Measurements from ENCODE around the gene B4GALT1. TPM values are rescaled to one million over a fixed set of nuclear protein-coding genes. Genes with fewer than 3 reads are reported as not detected.

B4GALT1 gene
- total RNA-seq, 2 experiments from 2014 or later = 12.8 to 38.7 TPM

DNA sequence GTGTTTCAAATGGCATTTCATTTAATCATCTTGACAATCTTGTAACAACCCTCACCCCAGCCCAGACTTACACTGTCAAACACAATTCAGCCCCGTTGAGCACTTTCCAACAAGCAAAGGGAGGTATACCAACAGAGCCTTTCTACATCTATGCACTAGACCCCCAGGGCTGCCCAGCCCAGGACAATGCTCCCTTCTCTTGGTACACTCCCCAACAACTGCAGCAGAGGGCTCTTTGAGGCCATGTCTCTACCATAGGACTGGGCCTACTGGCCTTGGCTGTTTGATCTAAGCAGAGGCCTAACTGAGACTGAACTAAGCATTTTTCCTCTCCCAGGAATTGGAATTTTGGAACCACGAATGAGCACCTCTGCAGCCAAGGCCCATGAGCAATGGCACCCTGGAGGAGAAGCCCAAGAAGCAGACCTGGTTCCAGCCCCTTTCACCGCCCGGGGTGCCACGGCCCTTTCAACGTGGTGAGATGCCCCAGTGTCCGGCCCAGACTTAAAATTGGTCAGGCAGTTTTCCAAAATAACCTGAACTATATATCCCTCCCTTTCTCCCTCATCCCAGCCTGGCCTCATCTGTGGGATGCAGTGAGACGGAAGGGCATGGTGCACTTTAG lies 43.6 kb downstream of the B4GALT1 start:
- CTCF ChIA-PET (ENCODE audit: unreplicated experiment) = no interaction called here
- peaks cover 28% of the 10 kb centered on the region for H3K36me3 ChIP-seq (ENCODE audit: insufficient read depth, low read length)

DNA sequence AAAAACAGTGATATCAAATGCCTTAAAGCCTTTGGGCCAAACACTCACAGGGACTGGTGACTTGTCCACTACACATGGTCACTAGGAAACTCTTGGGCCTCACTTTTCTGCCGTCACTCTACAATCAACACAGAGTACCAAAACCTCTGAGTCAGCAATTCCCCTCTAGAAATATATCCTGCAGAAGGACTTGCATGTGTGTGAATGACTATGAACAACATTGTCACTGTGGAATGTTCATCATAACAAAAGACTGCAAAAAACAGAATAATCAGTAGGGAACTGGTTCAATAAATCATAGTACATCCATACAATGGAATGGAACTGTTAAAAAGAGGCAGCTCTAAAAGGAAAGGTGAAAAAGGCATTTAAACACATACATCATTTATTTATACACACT lies 46.5 kb downstream of the B4GALT1 start:
- H3K9me2 ChIP-seq (ENCODE audit: insufficient read depth, low read length) = no peaks in the 10 kb centered on the region
- intact Hi-C loops (cut with micrococcal nuclease; ENCODE audit: unreplicated experiment) = no loop called here
- no peak overlapping the region for H3K27ac ChIP-seq (ENCODE audit: low read depth, low read length, poor library complexity, severe bottlenecking)
- H3K36me3 ChIP-seq (ENCODE audit: insufficient read depth, low read length) = peaks cover 14% of the 10 kb centered on the region; the same call in 1 of the 2 replicates
- CTCF ChIA-PET (ENCODE audit: unreplicated experiment) = interaction anchor here (1.6 kb wide), 1 partner anchor 9 kb away, joined by 4 read pairs; no protein-coding TSS in a partner anchor
- no TSS peak for BruUV-seq (replicated peaks)
- H3K4me2 ChIP-seq (ENCODE audit: low read length) = no peak overlapping the region
- H3K4me1 ChIP-seq (ENCODE audit: insufficient read depth, low read length, poor library complexity, severe bottlenecking) = peaks cover 18% of the 10 kb centered on the region
- no peak overlapping the region for H3K4me3 ChIP-seq (ENCODE audit: low read depth, low read length, poor library complexity, severe bottlenecking)
- TF ChIP-seq, protein P1, sequence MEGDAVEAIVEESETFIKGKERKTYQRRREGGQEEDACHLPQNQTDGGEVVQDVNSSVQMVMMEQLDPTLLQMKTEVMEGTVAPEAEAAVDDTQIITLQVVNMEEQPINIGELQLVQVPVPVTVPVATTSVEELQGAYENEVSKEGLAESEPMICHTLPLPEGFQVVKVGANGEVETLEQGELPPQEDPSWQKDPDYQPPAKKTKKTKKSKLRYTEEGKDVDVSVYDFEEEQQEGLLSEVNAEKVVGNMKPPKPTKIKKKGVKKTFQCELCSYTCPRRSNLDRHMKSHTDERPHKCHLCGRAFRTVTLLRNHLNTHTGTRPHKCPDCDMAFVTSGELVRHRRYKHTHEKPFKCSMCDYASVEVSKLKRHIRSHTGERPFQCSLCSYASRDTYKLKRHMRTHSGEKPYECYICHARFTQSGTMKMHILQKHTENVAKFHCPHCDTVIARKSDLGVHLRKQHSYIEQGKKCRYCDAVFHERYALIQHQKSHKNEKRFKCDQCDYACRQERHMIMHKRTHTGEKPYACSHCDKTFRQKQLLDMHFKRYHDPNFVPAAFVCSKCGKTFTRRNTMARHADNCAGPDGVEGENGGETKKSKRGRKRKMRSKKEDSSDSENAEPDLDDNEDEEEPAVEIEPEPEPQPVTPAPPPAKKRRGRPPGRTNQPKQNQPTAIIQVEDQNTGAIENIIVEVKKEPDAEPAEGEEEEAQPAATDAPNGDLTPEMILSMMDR (conservative IDR thresholded peaks at IDR 0.05; ENCODE audit: low read length) = no peak
- TF ChIP-seq EZH2phosphoT487 (IDR thresholded peaks at IDR 0.05; ENCODE audit: borderline replicate concordance, low read depth, low read length) = no peak
- no peaks in the 10 kb centered on the region for H4K20me1 ChIP-seq (ENCODE audit: insufficient read depth, low read length)
- H2AFZ ChIP-seq (ENCODE audit: low read length) = no peak overlapping the region
- no peak for DNase-seq (ENCODE audit: low spot score)
- H3K9me3 ChIP-seq (ENCODE audit: low read length) = no peaks in the 10 kb centered on the region
- H3K79me2 ChIP-seq (ENCODE audit: insufficient read depth, low read depth, low read length) = no peaks in the 10 kb centered on the region
- POLR2A ChIA-PET = interaction anchor here (2.0 kb wide), 1 partner anchor 40 kb away, joined by 5 read pairs; no protein-coding TSS in a partner anchor

More for the DNA sequence above, 43.6 kb downstream of the B4GALT1 start:
- intact Hi-C loops (cut with micrococcal nuclease; ENCODE audit: unreplicated experiment) = no loop called here
- Histone ChIP-seq H3K79me2 (ENCODE audit: insufficient read depth, low read depth, low read length) (no peaks in the 10 kb centered on the region), H3K9me2 (ENCODE audit: insufficient read depth, low read length) (no peaks in the 10 kb centered on the region), H3K27ac (ENCODE audit: low read depth, low read length, poor library complexity, severe bottlenecking) (no peak overlapping the region), H2AFZ (ENCODE audit: low read length) (no peak overlapping the region), H3K4me2 (ENCODE audit: low read length) (no peak overlapping the region), H3K4me1 (ENCODE audit: insufficient read depth, low read length, poor library complexity, severe bottlenecking) (peaks cover 11% of the 10 kb centered on the region), H4K20me1 (ENCODE audit: insufficient read depth, low read length) (no peaks in the 10 kb centered on the region), H3K9me3 (ENCODE audit: low read length) (no peaks in the 10 kb centered on the region), H3K4me3 (ENCODE audit: low read depth, low read length, poor library complexity, severe bottlenecking) (no peak overlapping the region)
- no TSS peak for BruUV-seq (replicated peaks)
- TF ChIP-seq EZH2phosphoT487 (IDR thresholded peaks at IDR 0.05; ENCODE audit: borderline replicate concordance, low read depth, low read length) = no peak
- TF ChIP-seq, protein P1 (conservative IDR thresholded peaks at IDR 0.05; ENCODE audit: low read length) = no peak
- no peak for DNase-seq (ENCODE audit: low spot score)
- POLR2A ChIA-PET = no interaction called here

DNA sequence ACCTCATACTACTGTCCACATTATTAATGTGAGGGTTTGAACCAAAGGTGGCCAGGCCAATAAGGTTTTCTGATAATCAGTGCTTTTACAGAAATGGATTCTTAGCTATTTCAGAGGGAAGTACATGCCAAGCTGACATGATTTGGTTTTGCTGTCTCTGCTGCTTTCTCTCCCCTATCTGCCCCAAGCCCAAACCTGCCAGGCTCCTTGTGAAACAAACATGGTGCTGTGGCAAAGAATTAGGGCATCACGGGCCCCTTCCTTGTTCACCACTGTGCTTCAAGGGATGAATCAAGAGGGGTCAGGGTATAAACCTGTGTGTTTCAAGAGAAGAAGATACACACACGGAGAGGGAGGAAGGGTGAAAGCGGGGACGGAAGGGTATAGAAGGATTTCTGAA lies 49.3 kb downstream of the B4GALT1 start:
- Histone ChIP-seq H3K27ac (ENCODE audit: low read depth, low read length, poor library complexity, severe bottlenecking) (no peak overlapping the region), H3K36me3 (ENCODE audit: insufficient read depth, low read length) (peaks cover 30% of the 10 kb centered on the region; the same call in 1 of the 2 replicates), H3K79me2 (ENCODE audit: insufficient read depth, low read depth, low read length) (no peaks in the 10 kb centered on the region), H4K20me1 (ENCODE audit: insufficient read depth, low read length) (no peaks in the 10 kb centered on the region), H3K9me3 (ENCODE audit: low read length) (no peaks in the 10 kb centered on the region), H3K4me2 (ENCODE audit: low read length) (no peak overlapping the region), H2AFZ (ENCODE audit: low read length) (no peak overlapping the region), H3K9me2 (ENCODE audit: insufficient read depth, low read length) (no peaks in the 10 kb centered on the region), H3K4me1 (ENCODE audit: insufficient read depth, low read length, poor library complexity, severe bottlenecking) (peaks cover 7% of the 10 kb centered on the region), H3K4me3 (ENCODE audit: low read depth, low read length, poor library complexity, severe bottlenecking) (no peak overlapping the region)
- BruUV-seq (replicated peaks) = no TSS peak
- no peak for TF ChIP-seq EZH2phosphoT487 (IDR thresholded peaks at IDR 0.05; ENCODE audit: borderline replicate concordance, low read depth, low read length)
- TF ChIP-seq, protein P1 (conservative IDR thresholded peaks at IDR 0.05; ENCODE audit: low read length) = no peak
- no peak for DNase-seq (ENCODE audit: low spot score)
- POLR2A ChIA-PET = no interaction called here
- intact Hi-C loops (cut with micrococcal nuclease; ENCODE audit: unreplicated experiment) = no loop called here
- CTCF ChIA-PET (ENCODE audit: unreplicated experiment) = no interaction called here

Data from OCI-LY7 (cell line).